Activated naive CD4-positive, alpha-beta T cell treated with anti-CD3 and anti-CD28 coated beads, Interleukin-2, amount 50 U/mL, for 24 hours (primary cell): ENCODE measurements around the gene KLK4.

Source experiments
- H3K27ac Mint-ChIP-seq: one replicate; pipeline ENCODE4 v1.8.0; 2021; ENCODE audit warnings: mild to moderate bottlenecking, mixed read lengths
- H3K27me3 Mint-ChIP-seq: one replicate; pipeline ENCODE4 v1.8.0; 2021; ENCODE audit warnings: mixed read lengths
- H3K36me3 Mint-ChIP-seq: one replicate; pipeline ENCODE4 v1.8.0; 2021; ENCODE audit warnings: mixed read lengths
- H3K4me1 Mint-ChIP-seq: one replicate; pipeline ENCODE4 v1.8.0; 2021; ENCODE audit warnings: mixed read lengths
- H3K4me3 Mint-ChIP-seq: one replicate; pipeline ENCODE4 v1.8.0; 2021; ENCODE audit warnings: mild to moderate bottlenecking, mixed read lengths
- H3K9me3 Mint-ChIP-seq: one replicate; pipeline ENCODE4 v1.8.0; 2021; ENCODE audit warnings: mixed read lengths

KLK4 gene, protein sequence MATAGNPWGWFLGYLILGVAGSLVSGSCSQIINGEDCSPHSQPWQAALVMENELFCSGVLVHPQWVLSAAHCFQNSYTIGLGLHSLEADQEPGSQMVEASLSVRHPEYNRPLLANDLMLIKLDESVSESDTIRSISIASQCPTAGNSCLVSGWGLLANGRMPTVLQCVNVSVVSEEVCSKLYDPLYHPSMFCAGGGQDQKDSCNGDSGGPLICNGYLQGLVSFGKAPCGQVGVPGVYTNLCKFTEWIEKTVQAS

DNA sequence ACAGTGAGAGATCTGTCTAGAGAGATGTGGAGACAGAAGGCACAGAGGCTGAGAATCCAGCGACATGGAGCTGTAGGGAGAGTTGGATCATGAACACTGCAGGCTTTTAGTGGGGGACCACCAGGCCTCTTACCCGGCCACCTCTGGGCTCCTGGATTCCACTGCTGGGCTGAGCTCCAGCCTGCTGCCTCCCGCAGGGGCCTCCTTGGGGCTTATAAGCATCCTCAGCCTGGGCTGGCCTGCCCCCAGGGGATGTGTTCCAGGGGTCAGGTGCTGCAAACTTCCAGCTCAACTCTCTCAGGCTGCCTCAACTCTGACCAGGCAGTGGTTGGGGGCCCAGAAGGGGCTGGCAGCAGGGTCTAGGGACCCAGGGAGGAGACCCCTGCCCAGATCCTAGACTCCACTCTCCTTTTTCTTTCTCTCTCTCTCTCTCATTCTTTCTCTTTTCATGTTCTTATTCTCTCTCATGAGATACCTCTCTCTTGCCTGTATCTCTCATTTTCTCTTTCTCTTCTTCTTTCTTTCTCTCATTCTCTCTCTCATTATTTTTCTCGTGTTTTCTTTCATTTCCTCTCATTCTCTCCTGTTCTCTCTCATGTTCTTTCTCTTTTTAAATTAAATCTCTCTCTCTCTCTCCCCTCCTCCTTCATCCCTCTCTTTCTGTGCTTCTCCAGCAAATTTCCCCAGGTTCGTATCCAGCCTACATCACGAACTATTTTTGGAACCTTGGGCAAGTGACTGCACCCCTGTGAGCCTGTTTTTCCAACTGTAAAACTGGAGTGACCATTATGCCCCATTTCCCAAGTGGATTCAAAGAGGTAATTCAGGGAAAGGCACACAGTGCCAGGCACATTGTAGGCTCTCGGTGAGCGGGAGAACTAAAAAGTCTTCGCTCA is at the start of gene KLK4:
Gene KLK4, minus strand, starts transcription at position 190 of the 896 bp plus-strand sequence. CDS start 657 bp downstream, outside the sequence.
- Mint-ChIP-seq H3K27ac (no peak within 1 kb of the TSS), H3K36me3 (no peaks in the 10 kb centered on the region), H3K27me3 (peaks cover 45% of the 10 kb centered on the region), H3K4me1 (peaks cover 4% of the 10 kb centered on the region), H3K4me3 (no peak within 1 kb of the TSS), H3K9me3 (no peaks in the 10 kb centered on the region)

DNA sequence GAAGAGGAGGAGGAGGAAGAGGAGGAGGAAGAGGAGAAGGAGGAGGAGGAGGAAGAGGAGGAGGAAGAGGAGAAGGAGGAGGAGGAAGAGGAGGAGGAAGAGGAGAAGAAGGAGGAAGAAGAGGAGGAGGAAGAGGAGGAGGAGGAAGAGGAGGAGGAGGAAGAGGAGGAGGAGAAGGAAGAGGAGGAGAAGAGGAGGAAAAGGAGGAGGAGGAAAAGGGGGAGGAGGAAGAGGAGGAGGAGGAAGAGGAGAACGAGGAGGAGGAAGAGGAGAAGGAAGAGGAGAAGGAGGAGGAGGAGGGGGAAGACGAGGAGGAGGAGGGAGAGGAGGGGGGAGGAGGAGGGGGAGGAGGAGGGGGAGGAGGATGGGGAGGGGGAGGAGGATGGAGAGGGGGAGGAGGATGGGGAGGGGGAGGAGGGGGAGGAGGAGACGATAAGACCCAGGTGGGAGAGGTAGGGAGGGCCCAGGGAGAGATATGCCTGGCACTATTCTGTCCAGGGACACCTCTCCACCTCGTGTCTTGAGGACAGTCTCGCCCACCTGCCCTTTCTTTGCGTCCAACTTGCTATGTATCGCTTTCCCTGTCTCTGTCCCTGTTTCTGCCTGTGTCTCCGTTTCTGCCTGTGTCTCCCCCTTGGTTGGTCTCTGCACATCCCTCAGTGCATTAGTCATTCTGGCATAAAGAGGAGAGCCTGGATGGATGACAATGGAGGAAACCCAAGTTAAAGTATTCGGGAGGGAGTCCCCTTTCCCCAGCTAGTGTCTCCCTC is 48.7 kb upstream of the KLK4 start:
- peaks cover 2% of the 10 kb centered on the region for H3K36me3 Mint-ChIP-seq
- H3K4me1 Mint-ChIP-seq, result no peaks in the 10 kb centered on the region
- no peak overlapping the region for H3K27ac Mint-ChIP-seq
- H3K9me3 Mint-ChIP-seq, result peaks cover 25% of the 10 kb centered on the region
- no peak overlapping the region for H3K4me3 Mint-ChIP-seq
- peaks cover 37% of the 10 kb centered on the region for H3K27me3 Mint-ChIP-seq

DNA sequence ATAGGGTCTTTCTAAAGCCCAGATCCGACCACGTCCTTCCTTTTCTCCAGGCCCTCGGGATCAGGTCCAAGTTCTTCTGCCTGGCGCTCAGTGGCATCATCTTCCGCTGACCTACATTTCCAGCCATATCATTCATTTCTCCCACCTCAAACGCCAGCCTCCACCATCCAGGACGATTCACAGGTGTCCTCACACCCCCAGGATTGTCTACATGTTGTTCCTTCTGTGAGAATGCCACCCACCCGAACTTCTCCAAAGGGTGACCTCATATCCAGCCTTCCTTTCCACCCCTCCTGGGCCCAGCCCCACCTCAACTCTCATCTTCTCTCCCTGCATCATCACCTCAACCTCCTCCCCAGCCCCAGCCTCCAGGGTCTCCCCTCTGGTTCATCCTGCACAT is 46.4 kb upstream of the KLK4 start:
- H3K4me3 Mint-ChIP-seq, result no peak overlapping the region
- H3K36me3 Mint-ChIP-seq, result peaks cover 2% of the 10 kb centered on the region
- H3K27me3 Mint-ChIP-seq, result peaks cover 23% of the 10 kb centered on the region
- H3K9me3 Mint-ChIP-seq, result peaks cover 12% of the 10 kb centered on the region
- no peaks in the 10 kb centered on the region for H3K4me1 Mint-ChIP-seq
- no peak overlapping the region for H3K27ac Mint-ChIP-seq

DNA sequence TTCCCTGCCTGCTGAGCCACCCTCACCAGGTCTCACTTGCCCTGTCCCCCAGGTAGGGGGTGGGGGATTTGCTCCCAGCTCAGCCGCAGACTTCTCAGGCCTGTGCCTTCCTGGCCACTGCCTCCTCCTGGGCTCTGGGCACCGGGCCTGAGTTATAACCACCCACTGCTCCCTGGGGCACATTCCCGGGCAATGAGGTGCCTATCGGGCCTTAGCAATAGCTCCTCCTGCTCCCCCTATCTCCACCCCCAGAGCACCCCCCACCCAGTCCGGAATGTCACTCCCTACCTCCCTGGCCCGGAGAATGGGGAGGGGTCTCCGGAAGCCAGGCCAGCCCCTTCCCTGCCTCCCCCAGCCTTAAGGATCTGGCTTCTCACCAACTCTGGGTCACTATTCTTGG is 41.7 kb upstream of the KLK4 start, which contains the start of gene KLK5:
Gene KLK5, minus strand, starts transcription at position 129 of the 400 bp plus-strand sequence. CDS start 381 bp downstream, outside the sequence.
- Mint-ChIP-seq H3K4me3 (no peak within 1 kb of the TSS), H3K9me3 (no peaks in the 10 kb centered on the region), H3K27ac (no peak within 1 kb of the TSS), H3K4me1 (no peaks in the 10 kb centered on the region), H3K27me3 (peaks cover 24% of the 10 kb centered on the region), H3K36me3 (no peaks in the 10 kb centered on the region)

DNA sequence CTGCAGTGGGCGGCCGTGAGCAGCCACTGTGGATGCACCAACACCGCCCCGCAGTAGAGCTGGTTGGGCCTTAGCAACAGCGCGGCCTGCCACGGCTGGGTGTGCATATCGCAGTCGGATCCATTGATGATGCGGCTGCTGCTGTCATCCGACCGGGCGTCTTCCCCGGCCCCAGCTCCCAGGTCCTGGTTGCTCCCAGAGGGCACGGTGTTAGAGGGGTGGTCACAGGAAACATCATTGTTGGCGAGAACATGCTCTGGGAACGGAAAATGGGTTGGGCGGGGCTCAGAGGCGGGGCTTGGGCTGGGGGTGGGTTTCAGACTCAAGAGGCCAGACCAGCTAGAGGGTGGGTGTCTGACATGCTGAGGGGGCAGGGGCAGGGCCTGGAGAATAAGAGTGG is 38.7 kb upstream of the KLK4 start:
- Mint-ChIP-seq H3K27me3 (peaks cover 19% of the 10 kb centered on the region), H3K4me3 (no peak overlapping the region), H3K36me3 (no peaks in the 10 kb centered on the region), H3K4me1 (no peaks in the 10 kb centered on the region), H3K9me3 (no peaks in the 10 kb centered on the region), H3K27ac (no peak overlapping the region)

DNA sequence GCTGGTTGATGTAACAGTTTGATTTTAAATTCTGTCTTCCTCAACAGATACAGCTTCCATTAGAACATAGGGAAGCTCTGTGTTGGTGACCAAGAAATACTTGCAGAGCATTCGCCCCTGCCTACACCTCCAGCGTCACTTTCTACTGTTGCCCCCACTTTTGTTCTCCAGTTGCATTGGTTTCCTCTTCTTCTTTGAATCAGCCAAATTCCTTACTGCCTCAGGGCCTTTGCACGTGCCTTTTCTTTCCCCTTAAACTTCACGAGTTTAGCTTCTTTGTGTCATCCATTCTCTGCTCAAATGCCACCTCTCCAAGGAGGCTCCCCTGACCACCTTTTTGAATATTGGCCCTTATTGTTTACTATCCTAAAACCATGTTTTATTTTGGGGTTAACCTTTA is 35.9 kb upstream of the KLK4 start:
- H3K36me3 Mint-ChIP-seq, result no peaks in the 10 kb centered on the region
- H3K27me3 Mint-ChIP-seq, result peaks cover 22% of the 10 kb centered on the region
- no peak overlapping the region for H3K4me3 Mint-ChIP-seq
- no peaks in the 10 kb centered on the region for H3K4me1 Mint-ChIP-seq
- H3K9me3 Mint-ChIP-seq, result no peaks in the 10 kb centered on the region
- H3K27ac Mint-ChIP-seq, result no peak overlapping the region

DNA sequence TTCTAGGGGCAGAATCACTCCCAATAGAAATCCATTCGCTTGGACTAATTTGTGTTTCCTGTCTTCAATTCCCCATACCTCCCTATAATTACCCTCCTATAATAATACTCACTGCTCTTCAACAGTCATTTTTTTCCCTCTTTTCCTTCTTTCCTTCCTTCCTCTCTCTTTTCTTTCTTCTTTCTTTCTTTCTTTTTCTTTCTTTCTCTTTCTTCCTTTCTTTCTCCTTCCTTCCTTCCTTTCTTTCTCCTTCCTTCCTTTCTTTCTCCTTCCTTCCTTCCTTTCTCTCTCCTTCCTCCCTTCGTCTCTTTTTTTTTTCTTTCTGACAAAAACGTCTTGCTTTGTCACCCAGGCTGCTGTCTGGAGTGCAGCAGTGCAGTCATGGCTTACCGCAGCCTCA is 33.6 kb upstream of the KLK4 start:
- Mint-ChIP-seq H3K4me3 (no peak overlapping the region), H3K36me3 (no peaks in the 10 kb centered on the region), H3K27ac (no peak overlapping the region), H3K27me3 (peaks cover 22% of the 10 kb centered on the region), H3K9me3 (no peaks in the 10 kb centered on the region), H3K4me1 (no peaks in the 10 kb centered on the region)

DNA sequence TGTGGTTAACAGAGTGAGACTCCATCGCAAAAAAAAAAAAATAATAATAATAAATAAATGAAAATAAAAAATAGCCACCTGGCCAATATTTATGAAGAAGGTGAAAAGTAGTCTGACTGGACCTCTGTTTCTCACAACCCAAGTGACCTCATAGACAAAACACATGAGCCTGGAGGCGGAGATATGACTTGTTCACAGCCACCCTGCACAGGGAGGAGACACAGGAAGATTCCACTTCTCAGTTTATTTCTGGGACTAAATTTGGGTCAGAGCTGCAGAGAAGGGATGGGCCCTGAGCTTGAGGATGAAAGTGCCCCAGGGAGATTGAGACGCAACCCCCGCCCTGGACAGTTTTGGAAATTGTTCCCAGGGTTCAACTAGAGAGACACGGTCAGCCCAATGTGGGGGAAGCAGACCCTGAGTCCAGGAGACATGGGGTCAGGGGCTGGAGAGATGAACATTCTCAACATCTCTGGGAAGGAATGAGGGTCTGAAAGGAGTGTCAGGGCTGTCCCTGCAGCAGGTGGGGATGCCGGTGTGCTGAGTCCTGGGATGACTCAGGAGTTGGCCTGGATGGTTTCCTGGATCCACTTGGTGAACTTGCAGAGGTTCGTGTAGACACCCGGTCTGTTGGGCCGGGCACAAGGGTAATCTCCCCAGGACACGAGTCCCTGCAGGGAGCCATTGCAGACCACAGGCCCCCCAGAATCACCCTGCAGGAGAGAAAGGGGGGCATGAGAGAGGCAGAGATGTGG is 32.1 kb upstream of the KLK4 start:
- peaks cover 19% of the 10 kb centered on the region for H3K27me3 Mint-ChIP-seq
- no peak overlapping the region for H3K4me3 Mint-ChIP-seq
- no peak overlapping the region for H3K27ac Mint-ChIP-seq
- no peaks in the 10 kb centered on the region for H3K4me1 Mint-ChIP-seq
- no peaks in the 10 kb centered on the region for H3K9me3 Mint-ChIP-seq
- H3K36me3 Mint-ChIP-seq, result no peaks in the 10 kb centered on the region

DNA sequence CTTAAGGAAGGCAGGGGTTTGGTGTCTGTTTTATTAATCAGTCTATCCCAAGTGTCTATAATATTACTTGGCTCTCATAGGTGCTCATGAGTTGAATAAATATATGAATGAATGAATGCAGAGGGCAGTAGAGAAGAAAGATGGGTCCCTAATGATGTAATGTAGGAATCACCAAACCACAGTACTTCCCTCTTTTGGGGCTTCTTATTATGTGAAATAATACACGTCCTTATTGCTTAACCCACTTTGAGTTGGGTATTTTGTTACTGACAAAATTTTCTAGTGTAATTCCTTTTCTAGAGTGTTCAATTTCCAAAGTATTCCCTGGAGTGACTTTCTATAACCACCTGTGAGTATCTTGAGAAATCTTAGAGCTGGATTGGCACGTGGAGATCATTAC is 28.4 kb upstream of the KLK4 start:
- Mint-ChIP-seq H3K4me1 (no peaks in the 10 kb centered on the region), H3K27me3 (peaks cover 21% of the 10 kb centered on the region), H3K27ac (no peak overlapping the region), H3K4me3 (no peak overlapping the region), H3K9me3 (no peaks in the 10 kb centered on the region), H3K36me3 (no peaks in the 10 kb centered on the region)

DNA sequence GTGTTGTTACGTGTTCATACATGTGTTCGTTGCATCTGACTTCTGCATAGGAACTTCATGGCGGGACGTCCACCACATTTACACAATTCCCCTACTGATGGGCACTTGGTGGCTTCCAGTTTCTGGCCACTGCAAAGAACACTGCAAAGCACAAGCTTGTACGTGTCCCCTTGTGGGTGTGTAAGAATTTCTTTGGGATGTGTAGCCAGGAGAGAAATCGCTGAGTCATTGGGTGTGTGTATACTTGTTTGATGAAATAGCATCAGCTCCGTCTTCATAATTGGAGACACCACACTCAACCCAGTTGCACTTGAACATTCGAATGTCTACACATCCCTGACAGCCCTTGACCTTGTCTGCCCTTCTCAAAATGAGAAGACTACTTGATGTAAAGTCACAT is 22.4 kb upstream of the KLK4 start:
- H3K4me1 Mint-ChIP-seq, result no peaks in the 10 kb centered on the region
- no peaks in the 10 kb centered on the region for H3K9me3 Mint-ChIP-seq
- H3K36me3 Mint-ChIP-seq, result no peaks in the 10 kb centered on the region
- no peak overlapping the region for H3K4me3 Mint-ChIP-seq
- H3K27ac Mint-ChIP-seq, result no peak overlapping the region
- H3K27me3 Mint-ChIP-seq, result peaks cover 28% of the 10 kb centered on the region

DNA sequence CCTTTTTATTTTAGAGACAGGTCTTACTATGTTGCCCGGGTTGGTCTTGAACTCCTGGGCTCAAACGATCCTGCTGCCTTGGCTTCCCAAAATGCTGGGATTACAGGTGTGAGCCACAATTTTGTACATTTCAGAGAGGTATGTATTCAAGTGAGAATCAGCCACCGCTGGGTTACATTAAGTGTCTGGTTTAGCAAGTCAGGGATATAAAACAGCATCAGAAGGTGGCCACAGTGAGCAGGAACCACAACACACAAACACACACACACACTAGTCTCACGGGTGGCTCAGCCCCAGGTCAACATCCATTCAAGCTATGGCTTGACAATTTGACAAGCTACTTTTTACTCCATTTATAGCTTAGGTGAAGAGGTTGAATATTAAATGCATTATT is 21.5 kb upstream of the KLK4 start:
- no peak overlapping the region for H3K4me3 Mint-ChIP-seq
- H3K9me3 Mint-ChIP-seq, result no peaks in the 10 kb centered on the region
- H3K27ac Mint-ChIP-seq, result no peak overlapping the region
- H3K4me1 Mint-ChIP-seq, result no peaks in the 10 kb centered on the region
- H3K27me3 Mint-ChIP-seq, result peaks cover 32% of the 10 kb centered on the region
- no peaks in the 10 kb centered on the region for H3K36me3 Mint-ChIP-seq

DNA sequence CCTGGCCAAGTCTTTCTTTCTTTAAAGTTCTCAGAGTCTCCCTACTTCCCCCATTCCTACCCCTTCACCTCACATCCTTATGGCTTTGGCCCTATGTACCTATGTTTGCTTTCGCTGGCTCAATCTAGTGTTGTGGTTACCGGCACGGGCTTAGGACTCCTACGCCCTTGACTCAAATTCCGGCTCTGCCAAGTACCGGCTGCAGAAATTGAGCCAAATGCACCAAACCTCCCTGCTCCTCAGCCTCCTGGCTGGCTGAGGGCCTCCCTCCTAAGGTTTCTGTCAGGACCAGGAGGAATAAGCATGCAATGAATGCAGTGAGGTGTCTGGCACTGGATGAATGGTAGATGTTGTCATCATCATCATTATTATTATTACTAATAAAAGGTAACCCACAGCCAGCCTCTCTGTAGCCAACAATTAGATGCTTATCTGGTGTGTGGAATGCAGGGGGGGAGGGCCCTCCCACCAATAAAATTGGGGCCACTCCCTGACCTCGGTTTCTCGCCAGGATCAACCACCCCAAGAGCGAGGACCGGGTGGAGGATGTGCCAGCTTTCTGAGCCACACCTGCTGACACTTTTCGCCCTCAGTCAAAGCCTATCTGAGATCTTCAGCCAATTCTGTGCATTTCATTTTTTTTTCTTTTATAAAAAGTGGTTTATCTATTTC is 21.0 kb upstream of the KLK4 start:
- no peaks in the 10 kb centered on the region for H3K9me3 Mint-ChIP-seq
- no peaks in the 10 kb centered on the region for H3K4me1 Mint-ChIP-seq
- H3K27me3 Mint-ChIP-seq, result peaks cover 32% of the 10 kb centered on the region

DNA sequence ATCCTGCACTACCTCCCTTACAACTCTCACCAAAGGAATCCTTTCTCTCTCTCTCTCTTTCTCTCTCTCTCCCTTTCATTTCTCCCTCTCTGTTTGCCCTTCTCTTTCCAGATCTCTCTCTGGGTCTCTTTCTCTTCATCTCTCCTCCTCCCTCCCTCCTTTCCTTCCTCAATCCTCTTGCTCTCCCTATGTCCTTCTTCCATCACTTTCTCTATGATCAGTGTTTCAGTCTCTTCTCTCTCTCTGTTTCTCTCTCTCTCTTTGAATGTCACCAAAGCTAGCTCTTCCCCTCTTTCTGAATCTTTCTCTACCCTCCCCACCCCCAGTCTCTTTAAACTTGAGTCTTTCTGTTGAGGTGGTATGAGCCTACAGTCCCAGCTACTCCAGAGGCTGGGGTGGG is 19.8 kb upstream of the KLK4 start:
- Mint-ChIP-seq H3K27ac (no peak overlapping the region), H3K36me3 (no peaks in the 10 kb centered on the region), H3K9me3 (no peaks in the 10 kb centered on the region), H3K27me3 (peaks cover 31% of the 10 kb centered on the region), H3K4me1 (no peaks in the 10 kb centered on the region), H3K4me3 (no peak overlapping the region)

More for the DNA sequence above, 21.0 kb upstream of the KLK4 start:
- no peak overlapping the region for H3K4me3 Mint-ChIP-seq
- H3K36me3 Mint-ChIP-seq, result no peaks in the 10 kb centered on the region
- no peak overlapping the region for H3K27ac Mint-ChIP-seq

DNA sequence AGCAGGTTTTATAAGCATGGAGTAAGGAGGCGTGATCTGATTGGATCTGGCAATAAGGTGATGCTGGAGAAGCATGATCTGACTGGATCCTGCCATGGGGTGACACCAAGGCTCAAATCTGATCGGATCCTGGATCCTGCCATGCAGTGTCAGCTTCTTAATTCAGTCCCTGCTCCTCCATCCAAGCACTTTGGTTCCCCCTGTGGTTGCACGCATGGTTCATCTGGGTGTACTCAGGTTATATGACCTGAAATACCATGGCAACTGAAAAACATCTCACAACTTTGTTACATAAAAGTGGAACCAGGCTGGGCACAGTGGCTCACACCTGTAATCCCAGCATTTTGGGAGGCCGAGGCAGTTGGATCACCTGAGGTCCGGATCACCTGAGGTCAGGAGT is 17.6 kb upstream of the KLK4 start:
- H3K9me3 Mint-ChIP-seq, result no peaks in the 10 kb centered on the region
- no peak overlapping the region for H3K27ac Mint-ChIP-seq
- H3K36me3 Mint-ChIP-seq, result no peaks in the 10 kb centered on the region
- H3K4me1 Mint-ChIP-seq, result no peaks in the 10 kb centered on the region
- H3K27me3 Mint-ChIP-seq, result peaks cover 27% of the 10 kb centered on the region
- no peak overlapping the region for H3K4me3 Mint-ChIP-seq

DNA sequence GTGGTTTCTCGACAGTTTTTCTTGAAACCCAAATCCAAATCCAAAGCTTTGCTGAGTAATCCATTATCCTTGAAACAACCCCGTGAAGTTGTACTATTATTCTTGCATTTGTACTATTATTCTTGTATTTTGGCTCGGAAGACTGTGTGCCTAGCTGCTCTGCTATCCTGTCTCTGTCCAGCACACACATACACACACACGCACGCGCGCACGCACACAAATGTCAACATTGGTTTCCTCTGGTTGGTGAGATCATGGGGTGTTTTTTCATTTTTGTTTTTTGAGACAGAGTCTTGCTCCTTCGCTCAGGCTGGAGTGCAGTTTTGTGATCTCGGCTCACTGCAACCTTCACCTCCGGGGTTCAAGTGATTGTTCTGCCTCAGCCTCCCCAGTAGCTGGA is 14.9 kb upstream of the KLK4 start:
- H3K4me3 Mint-ChIP-seq, result no peak overlapping the region
- H3K9me3 Mint-ChIP-seq, result no peaks in the 10 kb centered on the region
- no peak overlapping the region for H3K27ac Mint-ChIP-seq
- peaks cover 21% of the 10 kb centered on the region for H3K27me3 Mint-ChIP-seq
- peaks cover 9% of the 10 kb centered on the region for H3K4me1 Mint-ChIP-seq
- no peaks in the 10 kb centered on the region for H3K36me3 Mint-ChIP-seq
